ENCODE measurements around the gene CCT5. TPM values are rescaled to one million over a fixed set of nuclear protein-coding genes. Genes with fewer than 3 reads are reported as not detected.
A peak's percentile ranks its signal among the peaks of the same experiment; 100 is the strongest.
"Not testable (repeated sequence)": the region's sequence is repeated elsewhere in the genome, so short reads cannot be mapped to it uniquely, and the experiment has no call there.

The CCT5 gene
- polyA plus RNA-seq, 3 donors, result 142 to 236 (median 229) TPM

- Mint-ChIP-seq H3K4me1 (peaks cover 24% of the 10 kb centered on the region), H3K36me3 (peaks cover 0 to 4% of the 10 kb centered on the region in 2 donors), H3K4me3 (no peak overlapping the region), H3K9me3 (peaks cover 0 to 3% (median 0%) of the 10 kb centered on the region in 7 donors), H3K27me3 (ENCODE audit: low read depth in 3 of 3) (peaks cover 2 to 20% (median 14%) of the 10 kb centered on the region in 3 donors), H3K27ac (peak overlapping the region in 1 of 7 donors; percentile 48)
- Histone ChIP-seq H2AFZ (ENCODE audit: insufficient read depth, low read depth, low read length, poor library complexity, severe bottlenecking) (no peak overlapping the region), H3K27ac (ENCODE audit: low read depth in 1 of 2, low read length in 2 of 2) (no peak overlapping the region), H3K4me3 (replicated peaks in 1 of 3; ENCODE audit: low read depth in 2 of 3, low read length in 3 of 3) (no peak overlapping the region), H3K4me1 (ENCODE audit: control insufficient read depth in 1 of 2, insufficient read depth in 2 of 2, low read length in 2 of 2) (peaks cover 4 to 6% of the 10 kb centered on the region in 2 donors), H3K9me3 (replicated peaks in 1 of 2; ENCODE audit: control insufficient read depth in 1 of 2, insufficient read depth in 1 of 2, low read length in 2 of 2) (no peaks in the 10 kb centered on the region), H3K4me2 (replicated peaks; ENCODE audit: extremely low read depth, low read length, poor library complexity, severe bottlenecking) (no peak overlapping the region), H4K20me1 (ENCODE audit: insufficient read depth, low read length) (no peaks in the 10 kb centered on the region), H3K9ac (ENCODE audit: insufficient read depth, low read length, poor library complexity, severe bottlenecking) (no peak overlapping the region), H3K27me3 (ENCODE audit: control insufficient read depth in 2 of 2, insufficient read depth in 2 of 2, low read length in 2 of 2) (peaks cover 0 to 3% of the 10 kb centered on the region in 2 donors), H3K79me2 (ENCODE audit: insufficient read depth, low read length) (no peaks in the 10 kb centered on the region), H3K36me3 (replicated peaks in 1 of 2; ENCODE audit: control insufficient read depth in 1 of 2, insufficient read depth in 2 of 2, low read length in 2 of 2) (no peaks in the 10 kb centered on the region)
- WGBS (ENCODE audit: insufficient coverage), result 43% methylated on average over 1 of the region's 8 CpGs
- intact Hi-C loops (cut with micrococcal nuclease), result no loop called here
- no peak for TF ChIP-seq CTCF (IDR thresholded peaks at IDR 0.05)
- no peak for DNase-seq
Observed at GRCh38 chr5:10310066-10310779, 60.1 kb downstream of the CCT5 start.

GRCh38 chr5:10310835-10311570 is 60.9 kb downstream of the CCT5 start:
- intact Hi-C loops (cut with micrococcal nuclease); H3K9me3 Mint-ChIP-seq; H3K9me3 ChIP-seq (replicated peaks in 1 of 2; ENCODE audit: control insufficient read depth in 1 of 2, insufficient read depth in 1 of 2, low read length in 2 of 2); H3K27me3 ChIP-seq (ENCODE audit: control insufficient read depth in 2 of 2, insufficient read depth in 2 of 2, low read length in 2 of 2); H3K36me3 ChIP-seq (replicated peaks in 1 of 2; ENCODE audit: control insufficient read depth in 1 of 2, insufficient read depth in 2 of 2, low read length in 2 of 2); H2AFZ ChIP-seq (ENCODE audit: insufficient read depth, low read depth, low read length, poor library complexity, severe bottlenecking); DNase-seq; H3K4me2 ChIP-seq (replicated peaks; ENCODE audit: extremely low read depth, low read length, poor library complexity, severe bottlenecking); H3K4me1 ChIP-seq (ENCODE audit: control insufficient read depth in 1 of 2, insufficient read depth in 2 of 2, low read length in 2 of 2); H3K79me2 ChIP-seq (ENCODE audit: insufficient read depth, low read length); H3K4me3 ChIP-seq (replicated peaks in 1 of 3; ENCODE audit: low read depth in 2 of 3, low read length in 3 of 3); H3K27ac ChIP-seq (ENCODE audit: low read depth in 1 of 2, low read length in 2 of 2); H3K4me3 Mint-ChIP-seq; H3K9ac ChIP-seq (ENCODE audit: insufficient read depth, low read length, poor library complexity, severe bottlenecking); H3K36me3 Mint-ChIP-seq; H4K20me1 ChIP-seq (ENCODE audit: insufficient read depth, low read length): not testable (repeated sequence)
- peak overlapping the region in 1 of 7 donors; percentile 32 for H3K27ac Mint-ChIP-seq
- 81% methylated on average over 3 of the region's 8 CpGs for WGBS (ENCODE audit: insufficient coverage)
- H3K27me3 Mint-ChIP-seq (ENCODE audit: low read depth in 3 of 3), result peaks cover 2 to 20% (median 14%) of the 10 kb centered on the region in 3 donors
- peaks cover 24% of the 10 kb centered on the region for H3K4me1 Mint-ChIP-seq

All from CD14-positive monocyte (primary cell).